GM18858 (cell line): ENCODE results near the gene IGFBP2.
"Not testable (repeated sequence)": the region's sequence is repeated elsewhere in the genome, so short reads cannot be mapped to it uniquely, and the experiment has no call there.

Source experiments
- ATAC-seq: cut with Tn5 transposase; IDR thresholded peaks from one replicate; pipeline ENCODE4 v1.9.1; 2021; ENCODE audit not compliant: unreplicated experiment

The IGFBP2 gene, protein sequence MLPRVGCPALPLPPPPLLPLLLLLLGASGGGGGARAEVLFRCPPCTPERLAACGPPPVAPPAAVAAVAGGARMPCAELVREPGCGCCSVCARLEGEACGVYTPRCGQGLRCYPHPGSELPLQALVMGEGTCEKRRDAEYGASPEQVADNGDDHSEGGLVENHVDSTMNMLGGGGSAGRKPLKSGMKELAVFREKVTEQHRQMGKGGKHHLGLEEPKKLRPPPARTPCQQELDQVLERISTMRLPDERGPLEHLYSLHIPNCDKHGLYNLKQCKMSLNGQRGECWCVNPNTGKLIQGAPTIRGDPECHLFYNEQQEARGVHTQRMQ

DNA sequence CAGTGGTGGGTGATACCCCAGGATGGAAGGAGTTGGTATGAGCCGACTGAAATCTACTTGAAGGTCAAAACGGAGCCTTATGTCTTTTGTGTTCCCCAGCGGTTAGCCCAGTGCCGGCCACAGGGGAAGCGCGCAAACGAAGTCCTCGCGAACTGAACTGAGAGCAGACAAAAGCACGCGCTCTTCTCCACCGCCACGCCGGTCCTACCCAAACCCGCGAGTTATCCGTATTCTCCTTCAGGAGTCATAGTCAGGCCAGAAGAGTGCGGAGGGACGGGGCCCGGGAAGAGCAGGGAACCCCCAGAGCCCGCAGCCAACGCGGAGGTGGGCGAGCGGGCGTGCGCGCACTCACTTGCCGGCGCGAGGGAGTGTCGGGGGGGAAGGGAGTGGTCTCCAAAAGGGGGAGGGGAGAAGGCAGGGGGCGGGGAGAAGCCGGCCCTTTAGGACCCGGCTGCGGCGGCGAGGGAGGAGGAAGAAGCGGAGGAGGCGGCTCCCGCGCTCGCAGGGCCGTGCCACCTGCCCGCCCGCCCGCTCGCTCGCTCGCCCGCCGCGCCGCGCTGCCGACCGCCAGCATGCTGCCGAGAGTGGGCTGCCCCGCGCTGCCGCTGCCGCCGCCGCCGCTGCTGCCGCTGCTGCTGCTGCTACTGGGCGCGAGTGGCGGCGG is at the start of gene IGFBP2:
TSS of gene IGFBP2 (plus strand) at position 469 of the 664 bp plus-strand sequence. CDS start at position 573, 104 bp downstream.
- ATAC-seq = no peak

DNA sequence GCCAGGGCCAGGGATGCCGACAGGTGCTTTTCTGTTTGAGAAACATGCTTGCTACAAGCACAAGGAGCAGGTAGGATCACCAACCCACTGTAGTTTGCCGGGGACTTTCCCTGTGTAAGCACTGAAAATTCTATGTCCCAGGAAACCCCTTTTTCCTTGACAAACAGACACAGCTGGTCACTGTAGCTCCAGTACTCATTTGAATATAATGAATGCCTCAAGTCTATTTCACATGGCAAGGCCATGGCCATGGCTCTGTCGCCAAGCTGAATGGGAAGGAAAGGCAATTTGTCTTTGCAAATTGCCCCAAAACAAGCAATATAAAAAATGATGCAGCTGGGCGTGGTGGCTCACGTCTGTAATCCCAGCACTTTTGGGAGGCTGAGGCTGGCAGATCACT is 49.6 kb upstream of the IGFBP2 start:
- ATAC-seq = no peak

DNA sequence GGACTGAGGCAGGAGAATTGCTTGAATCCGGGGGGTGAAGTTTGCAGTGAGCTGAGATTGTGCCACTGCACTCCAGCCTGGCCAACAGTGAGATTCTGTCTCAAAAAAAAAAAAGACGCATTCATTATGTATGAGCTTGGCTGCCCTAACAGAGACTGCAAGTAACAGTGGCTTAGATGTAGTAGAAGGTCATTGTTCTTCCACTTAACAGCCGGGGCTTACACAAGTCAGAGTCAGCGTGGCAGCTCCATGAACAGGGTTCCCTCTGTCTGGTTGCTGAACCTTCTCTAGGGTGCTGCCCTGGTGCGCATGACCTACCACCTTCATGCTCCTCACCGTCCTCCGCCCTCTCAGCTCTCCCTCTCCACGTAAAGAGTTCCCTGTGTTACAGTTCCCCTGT is 49.1 kb upstream of the IGFBP2 start:
- no peak for ATAC-seq

DNA sequence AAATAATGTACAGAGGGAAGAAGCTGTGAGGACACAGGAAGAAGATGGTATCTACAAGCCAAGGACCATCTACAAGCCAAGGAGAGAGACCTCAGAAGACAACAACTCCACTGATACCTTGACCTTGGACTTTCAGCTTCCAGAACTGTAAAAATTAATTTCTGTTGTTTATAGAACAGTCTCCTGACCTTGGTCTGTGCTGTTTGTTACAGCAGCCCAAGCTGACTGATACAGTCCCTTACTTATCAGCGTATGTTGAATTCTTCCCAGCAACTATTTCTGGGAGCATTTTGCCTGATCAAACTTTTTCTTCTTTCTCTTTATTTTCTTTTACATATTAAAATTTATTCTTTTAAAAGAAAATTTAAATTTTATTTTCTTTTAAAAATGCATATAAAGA is 47.8 kb upstream of the IGFBP2 start:
- ATAC-seq = no peak

DNA sequence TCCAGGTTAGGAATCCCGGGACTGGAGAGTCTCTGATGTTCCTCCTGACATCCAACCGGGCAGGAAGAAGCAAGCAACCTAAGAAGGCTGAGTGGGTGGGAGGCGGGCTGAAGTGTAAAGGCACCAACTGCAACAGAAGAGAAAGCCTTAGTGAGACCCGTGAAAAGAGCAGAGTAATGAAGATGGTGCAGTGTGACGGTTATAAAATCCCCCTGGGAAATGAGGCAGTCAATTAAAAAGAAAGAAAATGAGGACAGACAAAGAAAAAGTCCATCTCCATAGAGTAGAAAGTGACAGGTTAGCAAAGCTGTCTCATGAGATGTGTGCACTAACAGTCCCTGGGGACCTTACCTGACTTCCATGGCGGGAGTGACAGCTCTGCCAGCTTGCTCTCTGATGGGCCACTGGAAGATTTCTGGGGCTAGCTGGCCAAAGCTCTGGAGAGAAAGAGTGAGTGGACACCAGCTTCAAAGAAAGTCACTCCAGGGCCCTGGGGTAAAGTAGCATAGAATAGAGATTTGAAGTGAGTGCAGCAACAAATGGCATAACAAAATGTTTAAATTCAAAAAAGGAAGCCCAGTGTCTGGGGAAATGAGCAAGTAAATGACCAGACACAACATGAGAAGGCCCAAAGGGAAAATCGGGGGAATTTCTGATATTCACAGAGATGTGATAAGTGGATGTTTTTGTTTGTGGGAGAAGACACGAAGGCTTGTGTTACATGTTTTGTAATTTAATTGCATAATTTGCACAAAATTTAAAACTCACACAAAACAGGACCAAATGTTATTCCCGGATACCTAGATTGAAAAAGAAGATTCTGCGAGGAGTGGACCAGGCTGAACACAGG is 44.1 kb upstream of the IGFBP2 start:
- no peak for ATAC-seq

DNA sequence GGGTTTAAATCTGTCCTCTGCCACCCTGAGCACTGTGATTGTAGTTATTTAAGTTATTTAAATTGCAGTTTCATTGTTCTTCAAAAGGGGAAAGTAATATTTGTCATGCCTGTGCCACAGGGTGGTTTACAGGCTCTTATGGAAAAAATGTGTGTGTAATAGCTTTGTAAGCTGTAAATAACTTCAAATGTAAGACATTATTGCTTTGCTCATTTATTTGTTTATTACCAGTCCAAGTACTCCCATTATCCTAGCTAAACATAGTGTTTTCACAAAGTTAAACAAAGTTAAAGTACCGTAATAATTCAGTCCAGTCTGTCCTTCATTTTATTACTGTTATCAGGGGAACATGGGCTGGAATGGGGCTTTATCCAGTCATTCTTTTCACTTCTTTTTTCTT is 43.4 kb upstream of the IGFBP2 start:
- ATAC-seq = no peak

DNA sequence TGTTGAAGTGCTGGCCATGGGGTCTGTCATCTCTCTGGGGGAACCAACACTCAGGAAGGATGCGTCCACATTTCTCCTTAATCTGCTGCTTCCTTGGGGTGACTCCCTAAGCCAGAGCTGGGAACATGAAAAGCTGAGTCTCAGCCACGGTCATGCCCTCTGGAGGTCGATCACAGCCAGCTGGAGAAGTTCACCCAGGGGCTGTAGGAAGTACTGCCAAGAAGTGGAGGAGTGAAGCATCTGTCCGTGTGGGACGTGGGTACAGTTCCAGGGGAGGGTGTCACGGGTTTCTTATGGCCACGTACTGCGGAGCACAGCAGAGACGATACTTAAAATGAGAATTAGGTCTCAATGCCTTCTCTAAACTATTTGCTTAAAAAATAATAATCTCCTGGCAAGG is 42.4 kb upstream of the IGFBP2 start:
- ATAC-seq = no peak

DNA sequence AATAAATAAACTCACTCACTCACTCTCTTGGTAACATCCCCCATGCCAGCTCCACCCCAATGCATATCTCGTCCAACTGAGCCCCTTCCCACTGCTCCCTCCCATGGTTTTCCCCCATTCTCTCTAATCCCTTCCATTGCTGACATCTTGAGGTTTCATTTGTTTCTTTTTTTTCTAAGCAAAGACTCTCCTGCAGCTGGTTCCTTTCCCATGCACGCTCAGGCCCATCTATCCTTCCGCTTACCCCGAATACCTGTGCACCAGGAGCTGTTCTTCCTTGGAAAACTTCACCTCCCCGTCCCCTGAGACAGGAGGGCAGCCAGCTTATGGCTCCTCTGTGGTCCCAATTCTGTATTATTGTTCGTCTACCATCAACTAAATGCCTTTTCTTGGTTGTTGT is 41.7 kb upstream of the IGFBP2 start:
- no peak for ATAC-seq

DNA sequence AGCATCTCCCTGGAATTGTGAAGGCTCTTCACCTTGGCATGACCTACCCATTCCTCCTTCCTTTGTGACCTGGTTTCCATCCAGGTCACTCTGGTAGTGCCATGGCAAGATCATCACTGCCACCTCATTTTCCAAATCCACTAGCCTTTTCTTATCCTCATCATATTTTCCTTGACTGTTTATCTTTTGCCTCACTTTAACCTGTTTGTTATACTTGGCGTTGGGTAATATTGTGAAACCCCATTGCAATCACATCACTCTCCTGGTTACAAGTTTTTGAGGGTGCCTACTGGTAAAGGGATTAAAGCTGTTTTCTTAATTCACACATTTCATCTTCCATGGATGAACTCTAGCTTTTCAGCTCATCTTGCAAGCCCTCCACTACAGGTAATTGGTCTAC is 39.1 kb upstream of the IGFBP2 start:
- no peak for ATAC-seq

DNA sequence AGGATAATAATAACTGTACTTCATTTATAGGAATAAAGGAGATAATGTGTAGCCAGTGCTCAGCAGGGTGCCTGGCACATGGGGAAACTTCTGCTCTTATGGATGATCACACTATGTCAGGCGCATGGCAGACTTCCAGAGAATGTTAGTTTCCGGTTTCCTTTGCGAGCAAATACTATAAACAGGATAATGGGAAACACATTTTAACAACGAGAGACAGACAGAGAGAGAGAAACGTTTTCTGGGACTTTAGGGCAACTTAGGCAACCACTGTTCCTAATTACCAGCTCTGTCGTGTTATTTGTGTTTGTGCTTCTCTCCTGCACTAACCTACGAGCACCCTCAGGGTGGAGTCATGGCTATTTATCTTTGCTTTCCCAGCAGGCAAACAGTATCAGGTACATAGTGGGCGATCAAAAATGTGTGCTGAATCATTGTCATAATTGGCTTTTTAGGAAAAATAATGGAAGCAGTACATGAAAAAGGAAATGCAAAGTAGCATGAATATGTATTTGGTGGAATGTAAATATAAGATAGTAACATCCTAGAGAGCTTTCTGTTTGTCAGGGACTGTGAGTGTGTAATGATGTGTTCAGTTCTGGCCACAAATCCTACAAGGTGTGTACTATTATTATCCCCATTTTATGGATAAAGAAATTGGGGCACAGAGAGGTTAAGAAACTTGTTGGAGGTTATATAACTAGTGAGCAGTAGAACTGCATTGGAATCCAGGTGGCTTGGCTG is 36.8 kb upstream of the IGFBP2 start:
- ATAC-seq = no peak

DNA sequence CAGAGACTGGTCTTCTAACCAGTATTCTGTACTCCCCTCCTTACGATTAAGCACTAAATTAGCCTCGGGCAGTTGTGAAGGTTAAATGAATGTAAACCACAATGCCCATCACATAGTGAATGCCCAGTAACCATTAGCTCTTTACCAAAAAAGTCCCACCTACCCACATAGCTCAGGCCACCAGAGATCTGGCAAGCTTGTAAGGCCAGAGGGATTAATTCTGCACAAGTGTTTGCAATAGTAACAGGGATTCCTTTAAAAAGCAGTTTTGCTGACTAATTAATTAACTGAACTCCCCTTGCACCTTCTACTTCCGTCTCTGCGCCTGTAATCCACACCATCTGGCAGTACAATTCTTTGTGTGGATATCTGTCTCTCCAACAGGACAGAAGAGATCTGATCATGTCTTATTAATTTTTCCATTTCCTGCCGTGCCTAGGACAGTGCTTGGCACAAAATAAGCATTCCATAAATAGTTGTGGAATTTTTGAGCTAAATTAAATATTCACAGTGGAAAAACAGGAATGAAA is 36.2 kb upstream of the IGFBP2 start:
- no peak for ATAC-seq

DNA sequence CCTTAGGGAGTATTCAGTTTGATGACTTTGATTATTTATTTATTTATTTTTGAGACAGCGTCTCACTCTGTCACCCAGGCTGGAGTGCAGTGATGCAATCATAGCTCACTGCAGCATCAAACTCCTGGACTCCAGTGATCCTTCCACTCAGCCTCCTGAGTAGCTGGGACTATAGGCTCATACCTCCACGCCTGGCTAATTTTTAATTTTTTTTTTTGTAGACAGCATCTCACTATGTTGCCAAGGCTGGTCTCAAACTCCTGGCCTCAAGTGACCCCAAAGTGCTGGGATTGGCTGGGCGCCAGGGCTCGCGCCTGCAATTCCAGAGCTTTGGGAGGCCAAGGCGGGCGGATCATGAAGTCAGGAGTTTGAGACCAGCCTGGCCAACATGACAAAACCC is 35.4 kb upstream of the IGFBP2 start:
- not testable (repeated sequence) for ATAC-seq

DNA sequence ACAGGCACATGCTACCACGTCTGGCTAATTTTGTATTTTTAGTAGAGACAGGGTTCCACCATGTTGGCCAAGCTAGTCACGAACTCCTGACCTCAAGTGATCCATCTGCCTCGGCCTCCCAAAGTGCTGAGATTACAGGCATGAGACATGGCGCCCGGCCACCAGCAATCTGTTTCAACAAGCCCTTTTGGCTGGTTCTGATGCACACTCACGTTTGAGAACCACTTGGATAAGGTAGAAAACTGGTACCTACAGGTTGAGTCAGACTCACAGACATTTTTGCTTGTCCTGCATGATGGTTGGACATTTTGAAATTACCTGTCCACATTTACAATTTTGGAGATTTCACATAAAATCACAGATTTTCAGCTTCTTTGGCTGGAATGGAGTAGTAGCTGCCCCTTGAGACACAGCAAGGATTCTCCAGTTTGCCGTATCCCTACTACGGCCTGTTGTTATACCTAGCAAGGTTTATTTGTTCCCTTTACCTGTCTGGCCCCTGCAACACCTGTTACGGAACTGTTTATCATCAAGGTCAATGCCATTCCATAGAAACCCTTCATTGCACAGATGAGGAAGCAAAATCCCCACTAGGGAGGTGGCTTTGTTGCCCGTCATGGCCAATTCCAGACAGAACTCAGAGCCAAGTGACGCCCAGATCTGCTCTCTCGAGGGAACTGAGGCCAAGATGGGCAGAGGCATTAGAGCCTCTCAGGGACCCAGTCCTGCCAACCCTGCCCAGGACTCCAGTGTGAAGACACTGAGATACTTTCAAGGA is 31.4 kb upstream of the IGFBP2 start:
- no peak for ATAC-seq

DNA sequence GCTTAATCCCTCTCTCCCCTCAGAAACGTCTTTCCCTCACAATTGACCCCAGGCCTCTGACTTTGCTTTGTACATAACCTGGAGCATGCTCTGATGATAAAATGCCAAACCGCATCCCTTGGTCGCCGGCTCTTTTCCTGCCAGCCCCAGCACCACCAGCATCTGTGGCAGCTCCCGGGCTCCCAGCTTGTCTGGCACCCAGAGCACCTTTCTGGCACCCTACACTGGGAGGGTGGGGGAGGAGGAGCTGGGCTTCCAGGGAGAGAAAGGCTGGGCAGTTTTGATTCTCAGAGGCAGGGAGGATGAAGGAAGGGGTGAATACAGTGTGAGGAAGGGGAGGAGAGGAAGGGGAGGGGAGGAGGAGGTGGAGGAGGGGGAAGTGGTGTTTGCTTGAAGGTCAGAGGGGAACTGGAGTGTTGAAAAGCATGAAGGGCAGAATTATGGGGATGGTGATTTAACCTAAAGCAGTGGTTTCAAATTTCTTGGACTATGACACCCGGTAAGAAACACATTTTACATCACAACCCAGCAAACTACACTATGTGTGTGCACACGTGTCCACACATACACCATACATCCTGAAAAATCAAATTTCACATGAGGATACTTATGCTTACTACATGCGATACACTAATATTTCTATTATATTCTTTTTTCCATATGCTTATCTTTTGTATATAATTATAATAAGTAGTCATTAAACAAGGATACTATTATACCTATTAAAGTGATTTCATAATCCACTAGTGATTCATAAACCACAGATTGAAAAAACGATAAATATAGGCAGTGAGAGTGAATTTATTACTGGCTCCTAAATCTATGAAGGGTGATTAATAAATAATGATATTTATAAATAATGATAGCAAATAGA is 30.0 kb upstream of the IGFBP2 start:
- no peak for ATAC-seq

DNA sequence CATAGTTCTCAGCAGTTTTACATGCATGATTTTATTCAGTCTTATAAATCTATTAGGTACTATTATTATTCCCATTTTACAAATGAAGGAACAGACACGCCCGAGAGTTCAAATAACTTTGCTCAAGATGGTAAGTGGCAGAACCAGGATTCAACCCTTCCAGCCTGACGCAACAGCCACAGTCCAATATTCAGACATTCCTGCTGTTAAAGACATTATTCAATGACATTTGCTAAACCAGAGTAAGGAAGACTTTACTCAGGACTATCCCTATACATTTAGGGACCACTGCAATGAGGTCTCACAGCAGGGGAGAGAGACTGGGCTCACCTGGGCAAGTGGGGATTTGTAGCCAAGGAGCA is 29.4 kb upstream of the IGFBP2 start:
- ATAC-seq = no peak

DNA sequence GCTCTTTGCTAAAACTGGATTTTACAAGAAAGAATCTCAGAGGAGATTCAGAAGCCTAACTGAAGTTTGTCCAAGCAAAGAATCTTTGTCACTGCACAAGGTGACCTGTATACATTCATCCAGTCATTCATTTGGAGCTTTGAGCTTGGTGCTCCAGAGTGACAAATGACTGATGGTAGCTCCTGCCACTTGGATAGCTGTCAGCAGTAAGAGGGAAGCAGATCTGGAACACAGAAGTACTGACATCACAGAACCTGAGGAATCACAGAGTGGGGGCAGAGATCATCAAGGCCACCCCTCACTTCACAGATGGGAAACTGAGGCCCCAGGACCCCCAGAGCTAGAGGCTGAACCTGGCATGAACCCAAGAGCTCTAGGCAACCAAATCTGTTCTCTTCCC is 28.8 kb upstream of the IGFBP2 start:
- ATAC-seq = no peak

DNA sequence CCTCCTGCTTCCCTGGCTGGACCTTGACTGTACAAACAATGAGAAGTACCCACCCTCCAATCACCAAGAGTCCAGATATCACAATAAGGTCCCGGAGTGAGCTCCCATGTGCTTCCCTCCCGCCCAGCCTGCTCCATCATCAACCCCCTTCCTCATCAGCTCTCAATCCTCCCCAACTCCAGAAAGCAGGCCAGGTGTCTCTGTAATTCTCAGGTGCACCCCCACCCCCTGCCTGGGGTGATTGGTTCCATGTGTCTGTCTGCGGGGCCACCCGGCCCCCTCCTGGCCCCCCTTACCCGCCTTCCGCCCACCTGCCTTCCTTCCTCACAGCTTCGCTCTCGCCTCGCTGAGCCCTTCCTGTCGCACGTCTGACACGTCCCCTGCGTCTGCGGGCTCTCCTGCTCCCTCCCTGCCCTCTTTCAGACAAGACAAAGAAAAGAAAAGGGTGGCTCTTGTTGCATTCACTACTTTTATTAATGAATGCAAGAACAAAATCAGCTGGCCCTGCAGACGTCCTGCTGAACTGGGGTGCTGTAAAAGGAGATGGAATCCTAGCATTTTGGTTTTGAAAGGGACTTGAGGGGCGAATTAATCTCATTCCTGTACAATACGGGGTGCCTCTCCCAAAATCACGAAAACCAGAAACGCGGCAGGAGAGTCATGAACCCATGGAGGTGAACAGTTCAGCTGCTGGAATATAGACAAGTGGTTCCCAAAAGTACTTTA is 26.5 kb upstream of the IGFBP2 start:
- ATAC-seq = peak; percentile 90

DNA sequence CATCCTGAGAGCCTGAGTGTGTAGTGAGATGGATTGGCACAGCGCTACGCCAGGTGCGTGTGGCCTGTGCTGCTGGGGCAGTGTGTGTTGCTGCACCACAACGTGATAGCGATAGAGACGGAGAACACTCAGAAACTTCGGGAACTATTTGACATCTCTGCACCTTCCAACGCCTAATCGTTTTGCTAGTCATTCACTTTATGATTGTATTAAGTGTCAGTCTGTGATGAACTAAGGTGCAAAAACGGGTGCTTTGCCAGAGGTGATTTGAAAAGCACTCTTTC is 26.0 kb upstream of the IGFBP2 start:
- ATAC-seq = no peak

DNA sequence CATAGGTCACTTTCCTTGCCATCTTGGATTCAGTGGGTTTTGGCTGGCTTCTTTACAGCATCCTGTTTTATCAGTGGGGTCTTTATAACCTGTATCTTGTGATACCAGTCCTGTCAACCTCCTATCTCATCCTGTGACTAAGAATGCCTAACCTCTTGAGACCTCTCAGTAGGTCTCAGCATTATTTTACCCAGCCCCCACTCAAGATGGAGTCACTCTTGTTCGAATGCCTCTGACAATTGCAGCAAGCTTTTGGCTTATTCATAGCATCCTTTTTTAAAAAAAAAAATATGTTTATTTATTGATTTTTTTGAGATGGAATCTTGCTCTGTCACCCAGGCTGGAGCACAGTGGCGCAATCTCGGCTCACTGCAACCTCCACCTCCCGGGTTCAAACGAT is 24.7 kb upstream of the IGFBP2 start:
- no peak for ATAC-seq
